LNCaP clone FGC (cell line): ENCODE results near the gene PFN3.

Source experiments
- DNase-seq: peaks from one replicate; pipeline ENCODE4 v3.0.0-alpha.2; 2011; ENCODE audit warnings: low read depth
- H3K4me3 ChIP-seq: 2 replicates; pipeline ENCODE4 v1.5.1; 2011; ENCODE audit warnings: mild to moderate bottlenecking, low read depth, low read length, control low read depth
- CTCF ChIP-seq: IDR thresholded peaks from 2 replicates; pipeline ENCODE4 v1.5.1; 2012; ENCODE audit warnings: mild to moderate bottlenecking; ENCODE audit not compliant: control insufficient read depth, insufficient read depth; ENCODE audit errors: extremely low read depth

PFN3 gene

DNA sequence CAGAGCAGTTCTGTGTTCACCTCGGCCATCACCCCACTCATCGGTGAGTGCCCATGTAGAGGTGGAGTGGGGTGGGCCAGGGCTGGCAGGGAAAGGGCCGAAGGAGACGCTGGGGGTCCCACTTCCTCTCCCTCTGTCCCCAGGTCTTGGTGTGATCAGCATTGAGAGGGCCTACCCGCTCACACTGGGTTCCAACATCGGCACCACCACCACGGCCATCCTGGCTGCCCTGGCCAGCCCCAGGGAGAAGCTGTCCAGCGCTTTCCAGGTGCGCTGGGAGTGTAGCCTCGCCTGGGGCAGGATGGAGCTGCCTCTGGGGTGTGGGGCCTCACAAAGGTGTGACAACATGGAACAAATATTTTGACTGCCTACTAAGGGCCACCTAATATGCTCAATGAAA is 3.7 kb downstream of the PFN3 start:
- TF ChIP-seq CTCF = no peak
- H3K4me3 ChIP-seq = no peak overlapping the region
- no peak for DNase-seq

DNA sequence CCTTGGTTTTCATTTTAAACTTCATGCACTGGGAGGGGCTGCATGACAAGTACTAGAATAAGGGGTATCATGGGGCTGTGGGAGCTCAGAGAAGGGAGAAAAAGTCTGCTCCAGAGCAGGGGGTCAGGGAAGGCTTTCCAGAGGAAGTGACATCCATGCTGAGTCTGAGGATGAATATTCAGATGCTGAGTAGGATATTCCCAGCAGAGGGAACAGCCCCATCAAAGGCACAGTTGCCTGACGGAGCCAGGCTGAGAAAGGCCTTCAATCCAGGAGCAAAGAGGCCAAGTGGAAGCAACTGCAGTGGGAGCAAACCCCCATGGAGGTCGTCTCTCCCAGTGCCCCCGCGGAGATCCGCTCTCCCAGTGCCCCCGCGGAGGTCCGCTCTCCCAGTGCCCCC is 4.4 kb downstream of the PFN3 start:
- DNase-seq = no peak
- TF ChIP-seq CTCF = no peak

DNA sequence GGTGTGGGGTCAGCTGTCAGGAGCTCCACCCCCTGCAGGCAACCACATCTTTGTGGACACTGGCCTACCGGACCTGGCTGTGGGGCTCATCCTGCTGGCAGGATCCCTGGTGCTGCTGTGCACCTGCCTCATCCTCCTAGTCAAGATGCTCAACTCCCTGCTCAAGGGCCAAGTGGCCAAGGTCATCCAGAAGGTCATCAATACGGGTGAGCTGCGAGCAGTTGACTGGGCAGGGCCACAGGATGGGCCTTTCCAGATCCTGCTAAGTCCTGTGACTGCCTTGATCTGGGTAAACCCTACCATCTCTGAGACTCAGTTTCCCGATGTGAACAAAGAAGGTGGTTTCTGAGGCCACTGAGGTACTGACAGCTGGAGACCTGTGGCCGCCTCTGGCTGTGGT is 6.5 kb downstream of the PFN3 start:
- H3K4me3 ChIP-seq = no peak overlapping the region
- no peak for TF ChIP-seq CTCF
- DNase-seq = no peak

More for the DNA sequence above, 4.4 kb downstream of the PFN3 start:
- H3K4me3 ChIP-seq = no peak overlapping the region

DNA sequence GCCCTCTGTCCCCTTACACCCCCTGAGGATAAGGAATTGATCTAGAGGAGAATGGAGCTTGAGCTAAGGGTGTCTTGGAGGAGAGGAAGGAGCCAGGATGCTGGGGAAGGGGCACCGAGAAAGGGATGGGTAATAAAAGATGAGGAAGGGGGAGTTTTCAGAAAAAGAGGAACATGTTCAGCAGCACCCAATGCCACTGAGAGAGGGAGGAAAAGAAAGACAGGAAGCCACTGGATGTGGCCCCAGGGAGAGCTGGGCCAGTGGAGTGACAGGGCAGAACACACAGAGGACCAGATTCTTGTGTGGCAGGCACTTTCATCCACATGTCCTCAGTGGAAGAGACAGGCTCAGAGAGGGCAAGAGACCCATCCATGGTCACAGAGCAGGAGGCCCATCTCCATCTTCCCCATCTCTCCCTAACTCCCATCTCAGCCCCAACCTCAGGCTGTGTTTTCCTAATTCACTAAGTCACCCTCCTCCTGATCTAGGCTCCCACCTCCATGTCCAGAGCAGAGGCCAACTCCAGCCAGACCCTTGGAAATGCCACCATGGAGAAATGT is 7.2 kb downstream of the PFN3 start:
- TF ChIP-seq CTCF = no peak
- DNase-seq = no peak
- no peak overlapping the region for H3K4me3 ChIP-seq

- TF ChIP-seq CTCF = no peak
- no peak for DNase-seq
- no peak overlapping the region for H3K4me3 ChIP-seq
Measured at GRCh38 chr5:177392765-177393164, 7.7 kb downstream of the PFN3 start.

- peak; percentile 75 for DNase-seq
- TF ChIP-seq CTCF = peak; percentile 94
- no peak overlapping the region for H3K4me3 ChIP-seq
Measured at GRCh38 chr5:177390363-177391300, 9.8 kb downstream of the PFN3 start.
